GM12878 (cell line): ENCODE results near the gene PRLH. TPM values are rescaled to one million over a fixed set of nuclear protein-coding genes. Genes with fewer than 3 reads are reported as not detected.

ENCODE experiments used
- ATF7 ChIP-seq: fragments of 450-650 bp; IDR thresholded peaks from 2 replicates; pipeline ENCODE4 v1.6.1; 2016; ENCODE audit warnings: low read depth, mild to moderate bottlenecking
- CREM ChIP-seq: IDR thresholded peaks from 2 replicates; pipeline ENCODE4 v1.6.1; 2014; ENCODE audit warnings: antibody characterized with exemption, low read depth
- EP300 ChIP-seq, 2 experiments: fragments of 150-350 bp in 1 of 2; IDR thresholded peaks; 2 replicates each; pipeline ENCODE4 v1.6.1; 2011 to 2012; ENCODE audit warnings: low read depth in 2 of 2, low read length in 2 of 2, borderline replicate concordance in 1 of 2, improper control_type of control experiment in 1 of 2, inconsistent platforms in 1 of 2; ENCODE audit not compliant: control insufficient read depth in 1 of 2
- IKZF2 ChIP-seq, 2 experiments: fragments of 450-650 bp; IDR thresholded peaks; 2 replicates each; pipeline ENCODE4 v1.6.1; 2017; ENCODE audit warnings: mild to moderate bottlenecking in 2 of 2, moderate library complexity in 2 of 2
- KLF5 ChIP-seq: fragments of 450-650 bp; IDR thresholded peaks from 2 replicates; pipeline ENCODE4 v1.6.1; 2014; ENCODE audit warnings: mild to moderate bottlenecking; ENCODE audit not compliant: partially characterized antibody
- LARP7 ChIP-seq: fragments of 450-650 bp; IDR thresholded peaks from 2 replicates; pipeline ENCODE4 v1.6.1; 2017; ENCODE audit warnings: mild to moderate bottlenecking
- MYB ChIP-seq: fragments of 150-350 bp; IDR thresholded peaks from 2 replicates; pipeline ENCODE4 v1.6.1; 2014; ENCODE audit warnings: mild to moderate bottlenecking, low read depth, low read length, borderline replicate concordance
- NR2F1 ChIP-seq: fragments of 450-650 bp; conservative IDR thresholded peaks from 2 replicates; pipeline ENCODE4 v1.6.1; 2017; ENCODE audit warnings: mild to moderate bottlenecking
- RBBP5 ChIP-seq: fragments of 200-600 bp; sonication (generic); conservative IDR thresholded peaks from 2 replicates; pipeline ENCODE4 v1.6.1; 2016
- RCOR1 ChIP-seq: conservative IDR thresholded peaks from 2 replicates; pipeline ENCODE4 v1.6.1; 2012; ENCODE audit warnings: low read depth, low read length, improper control_type of control experiment
- RELB ChIP-seq: fragments of 450-650 bp; IDR thresholded peaks from 2 replicates; pipeline ENCODE4 v1.6.1; 2017; ENCODE audit warnings: low read depth, mild to moderate bottlenecking, moderate library complexity
- REST ChIP-seq: IDR thresholded peaks from 2 replicates; pipeline ENCODE4 v1.6.1; 2012; ENCODE audit warnings: mild to moderate bottlenecking, low read depth, low read length
- RFX5 ChIP-seq: IDR thresholded peaks from 2 replicates; pipeline ENCODE4 v1.6.1; 2011; ENCODE audit warnings: low read depth, low read length, improper control_type of control experiment
- RUNX3 ChIP-seq: IDR thresholded peaks from 2 replicates; pipeline ENCODE4 v1.6.1; 2012; ENCODE audit warnings: low read length, inconsistent platforms
- SIN3A ChIP-seq: IDR thresholded peaks from 2 replicates; pipeline ENCODE4 v1.6.1; 2012; ENCODE audit warnings: low read depth, low read length, improper control_type of control experiment
- SMC3 ChIP-seq: IDR thresholded peaks from 2 replicates; pipeline ENCODE4 v1.6.1; 2011; ENCODE audit warnings: low read length, improper control_type of control experiment, borderline replicate concordance
- SRF ChIP-seq, 2 experiments: IDR thresholded peaks; 2 replicates each; pipeline ENCODE4 v1.6.1; 2011; ENCODE audit warnings: low read depth in 2 of 2, low read length in 2 of 2, mild to moderate bottlenecking in 1 of 2, moderate library complexity in 1 of 2
- ZBTB40 ChIP-seq: fragments of 450-650 bp; IDR thresholded peaks from 2 replicates; pipeline ENCODE4 v1.6.1; 2016; ENCODE audit warnings: mild to moderate bottlenecking, moderate library complexity, borderline replicate concordance
- polyA plus RNA-seq, 11 experiments: library from polyadenylated mRNA; depleted of rRNA in 4 of 11; unstranded in 6 of 11; stranded (reverse) in 5 of 11; fragments of >200 nt; fragmentation: Nextera tagmentation in 4 of 11; fragmentation: Illumina TruSeq in 1 of 11; extraction: Ambion mirVana in 4 of 11; extraction: Trizol in 1 of 11; gene quantifications; 1 replicate in 1 of 11; 2 replicates in 10 of 11; pipeline versions ENCODE4 v1.2.1 to v1.2.3, GENCODE V29; 2011 to 2016; ENCODE audit warnings: inconsistent platforms in 2 of 11, missing spikeins in 2 of 11, low read depth in 1 of 11
- total RNA-seq, 4 experiments: library from RNA; depleted of rRNA in 3 of 4; stranded (reverse); fragments of >200 nt in 3 of 4; fragmentation: Illumina TruSeq in 1 of 4; extraction: Trizol in 1 of 4; gene quantifications; 2 replicates each; pipeline versions ENCODE4 v1.2.1 to v1.2.3, GENCODE V29; 2013 to 2021
- TF ChIP-seq, protein P1 (sequence below): fragments of 450-650 bp; IDR thresholded peaks from 2 replicates; pipeline ENCODE4 v1.6.1; 2016; ENCODE audit warnings: mild to moderate bottlenecking

The PRLH gene
- total and polyA plus RNA-seq, 10 of the 15 experiments (the other 5 are each of a cell fraction or from before 2014, with no cell fraction given) = not detected

DNA sequence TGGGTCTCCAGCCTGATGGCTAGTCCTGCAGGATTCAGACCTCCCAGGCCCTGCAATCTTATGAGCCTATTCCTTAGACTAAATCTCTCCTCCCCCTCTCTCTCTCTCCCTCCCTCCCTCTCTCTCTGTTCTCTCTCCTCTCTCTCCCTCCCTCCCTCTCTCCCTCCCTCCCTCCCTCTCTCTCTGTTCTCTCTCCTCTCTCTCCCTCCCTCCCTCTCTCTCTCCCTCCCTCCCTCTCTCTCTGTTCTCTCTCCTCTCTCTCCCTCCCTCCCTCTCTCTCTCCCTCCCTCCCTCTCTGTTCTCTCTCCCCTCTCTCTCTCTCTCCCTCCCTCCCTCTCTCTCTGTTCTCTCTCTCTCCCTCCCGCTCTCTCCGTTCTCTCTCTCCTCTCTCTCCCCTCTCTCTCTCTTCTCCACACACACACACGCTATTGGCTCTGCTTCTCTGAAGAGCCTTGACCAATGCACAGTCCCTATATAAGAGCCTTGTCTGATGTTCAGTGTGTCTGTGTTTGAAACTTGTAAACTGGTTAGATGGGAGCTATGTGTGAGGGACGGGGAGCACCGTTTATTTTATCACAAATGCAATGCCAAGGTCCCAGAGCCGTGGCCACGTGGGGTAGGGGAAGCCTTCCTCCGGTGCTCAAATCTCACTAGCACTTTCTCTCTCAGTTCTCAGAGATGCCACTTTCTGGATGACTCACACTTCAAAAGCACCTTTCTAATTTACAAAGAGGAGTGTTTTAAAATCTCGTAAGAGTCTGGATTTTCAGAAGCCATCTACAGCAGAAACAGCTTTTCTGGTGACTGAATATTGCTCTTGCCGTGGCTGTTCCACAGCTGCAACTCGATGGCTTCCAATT is 9.4 kb upstream of the PRLH start (continued):
- TF ChIP-seq, protein P1, sequence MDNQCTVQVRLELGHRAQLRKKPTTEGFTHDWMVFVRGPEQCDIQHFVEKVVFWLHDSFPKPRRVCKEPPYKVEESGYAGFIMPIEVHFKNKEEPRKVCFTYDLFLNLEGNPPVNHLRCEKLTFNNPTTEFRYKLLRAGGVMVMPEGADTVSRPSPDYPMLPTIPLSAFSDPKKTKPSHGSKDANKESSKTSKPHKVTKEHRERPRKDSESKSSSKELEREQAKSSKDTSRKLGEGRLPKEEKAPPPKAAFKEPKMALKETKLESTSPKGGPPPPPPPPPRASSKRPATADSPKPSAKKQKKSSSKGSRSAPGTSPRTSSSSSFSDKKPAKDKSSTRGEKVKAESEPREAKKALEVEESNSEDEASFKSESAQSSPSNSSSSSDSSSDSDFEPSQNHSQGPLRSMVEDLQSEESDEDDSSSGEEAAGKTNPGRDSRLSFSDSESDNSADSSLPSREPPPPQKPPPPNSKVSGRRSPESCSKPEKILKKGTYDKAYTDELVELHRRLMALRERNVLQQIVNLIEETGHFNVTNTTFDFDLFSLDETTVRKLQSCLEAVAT = no peak
- no peak for TF ChIP-seq RBBP5
- no peak for TF ChIP-seq RCOR1
- no peak for TF ChIP-seq ZBTB40
- no peak for TF ChIP-seq SRF (IDR thresholded peaks at IDR 0.05; ENCODE audit: low read depth in 2 of 2, low read length in 2 of 2)
- peak; percentile 81; the same call in 1 of the 2 replicates for TF ChIP-seq RELB
- 0 out of 2 replicates have a peak, but pooled peaks have one; percentile 14 for TF ChIP-seq NR2F1
- no peak for TF ChIP-seq MYB
- TF ChIP-seq SMC3 = no peak
- peak; percentile 54 to 69; a peak in 3 of 4 replicates for TF ChIP-seq EP300 (IDR thresholded peaks at IDR 0.05; ENCODE audit: borderline replicate concordance in 1 of 2, control insufficient read depth in 1 of 2, low read depth in 2 of 2, low read length in 2 of 2)
- 0 out of 2 replicates have a peak, but pooled peaks have one; percentile 23 for TF ChIP-seq ATF7
- no peak for TF ChIP-seq SIN3A
- no peak for TF ChIP-seq REST
- peak in 1 of 2 experiments; percentile 33; a peak in 1 of 4 replicates for TF ChIP-seq IKZF2 (IDR thresholded peaks at IDR 0.05)
- TF ChIP-seq KLF5 = no peak
- no peak for TF ChIP-seq RFX5
- TF ChIP-seq LARP7 = no peak
- TF ChIP-seq RUNX3 = peak; percentile 6; the same call in 1 of the 2 replicates
- 0 out of 2 replicates have a peak, but pooled peaks have one; percentile 10 for TF ChIP-seq CREM
